ENCODE measurements around the gene LRRC26.
"Not testable (repeated sequence)": the region's sequence is repeated elsewhere in the genome, so short reads cannot be mapped to it uniquely, and the experiment has no call there.

The LRRC26 gene

DNA sequence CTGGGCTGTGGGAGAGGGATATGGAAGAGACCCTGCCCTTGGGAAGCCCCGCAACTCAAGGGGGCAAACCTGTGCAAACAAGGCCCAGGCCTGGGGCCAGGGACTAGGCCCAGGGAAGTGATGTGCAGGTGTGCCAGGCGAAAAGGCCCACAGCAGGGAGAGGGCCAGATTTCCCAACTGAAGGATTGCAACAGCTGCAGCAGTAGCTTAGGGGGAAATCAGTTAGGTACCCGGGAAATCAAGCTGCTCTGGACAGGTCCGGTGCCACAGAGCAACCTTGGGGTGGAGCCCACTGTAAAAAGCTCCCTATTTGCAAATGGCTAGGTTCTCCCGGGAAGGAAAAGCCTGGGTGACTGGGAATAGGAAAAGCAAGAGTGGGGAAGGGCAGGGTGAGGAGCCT is 20.5 kb downstream of the LRRC26 start:
- no peak for DNase-seq

DNA sequence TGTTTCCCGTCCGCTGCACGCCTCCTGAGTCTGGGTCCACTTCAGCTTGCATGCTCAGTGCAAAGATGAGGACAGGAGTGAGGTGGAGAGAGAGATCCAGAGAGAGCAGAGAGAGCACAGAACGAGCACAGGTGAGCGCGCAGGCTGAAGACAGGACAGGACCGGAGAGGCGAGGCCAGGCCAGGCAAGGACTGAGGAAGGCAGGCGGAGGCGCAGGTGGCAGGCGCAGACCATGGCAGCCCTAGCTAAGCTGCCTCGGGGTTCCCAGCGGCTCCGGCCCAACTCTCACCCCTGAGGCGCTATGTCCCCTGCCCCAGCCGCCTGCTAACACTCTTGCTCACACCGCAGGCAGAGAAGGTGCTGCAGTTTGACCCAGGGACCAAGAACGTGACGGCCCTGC is 21.2 kb downstream of the LRRC26 start:
- DNase-seq, result no peak

DNA sequence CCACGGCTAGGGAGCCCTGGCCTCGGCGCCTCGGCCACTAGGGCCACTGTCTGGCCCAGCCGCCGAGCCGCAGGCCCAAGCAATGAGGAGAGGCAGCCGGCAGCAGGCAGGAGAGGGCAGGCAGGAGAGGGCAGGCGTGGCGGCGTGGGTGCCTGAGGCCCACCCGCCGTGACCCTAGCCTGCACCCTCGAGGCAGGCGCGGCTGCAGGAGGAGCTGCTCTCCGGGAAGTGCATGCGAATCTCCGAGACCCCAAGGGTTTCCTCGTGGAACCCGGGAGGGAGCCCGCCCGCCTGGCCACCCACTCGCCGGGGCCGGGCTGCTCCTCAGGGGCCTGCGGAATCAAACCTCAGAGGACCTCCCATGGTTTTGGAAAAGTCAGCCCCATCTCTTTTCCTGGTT is 21.6 kb downstream of the LRRC26 start:
- no peak for DNase-seq

DNA sequence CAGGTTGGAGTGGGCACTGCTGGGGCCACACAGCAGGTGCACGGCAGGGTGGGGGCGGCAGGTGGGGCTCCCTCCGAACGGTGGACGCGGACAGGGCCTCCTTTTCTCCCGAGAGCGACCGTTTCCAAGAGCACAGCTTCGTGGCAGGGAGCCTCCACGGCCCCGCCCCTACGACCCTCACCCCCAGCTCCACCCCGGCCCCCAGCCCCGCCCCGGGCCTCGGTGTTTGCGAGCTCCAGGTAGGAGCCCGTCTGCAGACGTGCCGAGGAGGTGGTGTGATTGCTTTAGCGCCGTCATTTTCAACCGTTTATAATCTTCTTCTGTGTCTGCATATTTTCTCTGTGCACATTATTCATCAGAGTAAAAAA is 22.1 kb downstream of the LRRC26 start:
- no peak for DNase-seq

DNA sequence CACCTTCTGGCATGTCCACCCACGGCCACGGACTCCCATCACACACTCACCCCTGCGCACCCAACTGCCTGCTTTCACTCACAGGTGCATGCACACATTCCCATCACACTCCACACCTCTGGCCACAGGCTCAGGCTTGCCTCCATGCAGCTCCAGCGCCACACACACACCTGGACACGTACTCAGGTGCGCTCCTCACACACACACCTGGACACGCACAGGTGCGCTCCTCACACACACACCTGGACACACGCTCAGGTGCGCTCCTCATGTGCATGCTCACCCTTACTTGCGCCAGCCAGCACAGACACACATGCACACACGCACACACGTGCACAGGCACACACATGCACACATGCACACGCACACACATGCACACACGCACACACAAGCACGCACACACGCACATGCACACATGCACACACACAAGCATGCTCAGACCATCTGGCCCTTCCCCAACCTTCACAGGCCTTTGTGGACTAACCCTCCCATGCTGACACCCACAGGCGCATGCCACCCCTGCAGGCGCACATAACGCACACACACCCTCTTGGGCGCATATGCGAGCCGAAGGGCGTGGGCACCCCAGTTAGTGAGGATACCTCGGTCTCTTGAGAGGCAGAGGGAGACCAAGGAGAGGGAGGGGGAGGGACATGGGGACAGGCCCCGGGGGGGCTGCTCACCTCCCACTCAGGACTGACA is 22.6 kb downstream of the LRRC26 start:
- no peak for DNase-seq

DNA sequence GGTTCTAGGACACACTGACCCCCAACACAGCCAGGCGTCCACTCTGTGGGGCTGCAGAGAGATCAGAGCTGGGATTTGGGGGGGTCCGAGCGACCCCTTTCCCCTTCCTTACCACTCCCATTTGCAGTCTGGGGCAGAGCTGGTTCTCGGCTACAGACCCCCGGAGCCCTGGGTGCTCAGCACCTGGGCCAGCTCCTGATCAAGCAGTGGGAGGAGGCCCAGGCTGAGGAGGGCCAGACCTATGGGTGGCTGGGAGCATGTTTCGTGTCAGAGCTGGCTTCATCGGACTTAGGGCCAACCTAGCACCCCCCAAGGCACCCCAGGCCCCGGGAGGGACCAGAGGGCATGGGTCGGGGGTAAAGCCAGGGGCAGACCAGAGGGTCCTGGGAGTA is 23.3 kb downstream of the LRRC26 start:
- no peak for DNase-seq

DNA sequence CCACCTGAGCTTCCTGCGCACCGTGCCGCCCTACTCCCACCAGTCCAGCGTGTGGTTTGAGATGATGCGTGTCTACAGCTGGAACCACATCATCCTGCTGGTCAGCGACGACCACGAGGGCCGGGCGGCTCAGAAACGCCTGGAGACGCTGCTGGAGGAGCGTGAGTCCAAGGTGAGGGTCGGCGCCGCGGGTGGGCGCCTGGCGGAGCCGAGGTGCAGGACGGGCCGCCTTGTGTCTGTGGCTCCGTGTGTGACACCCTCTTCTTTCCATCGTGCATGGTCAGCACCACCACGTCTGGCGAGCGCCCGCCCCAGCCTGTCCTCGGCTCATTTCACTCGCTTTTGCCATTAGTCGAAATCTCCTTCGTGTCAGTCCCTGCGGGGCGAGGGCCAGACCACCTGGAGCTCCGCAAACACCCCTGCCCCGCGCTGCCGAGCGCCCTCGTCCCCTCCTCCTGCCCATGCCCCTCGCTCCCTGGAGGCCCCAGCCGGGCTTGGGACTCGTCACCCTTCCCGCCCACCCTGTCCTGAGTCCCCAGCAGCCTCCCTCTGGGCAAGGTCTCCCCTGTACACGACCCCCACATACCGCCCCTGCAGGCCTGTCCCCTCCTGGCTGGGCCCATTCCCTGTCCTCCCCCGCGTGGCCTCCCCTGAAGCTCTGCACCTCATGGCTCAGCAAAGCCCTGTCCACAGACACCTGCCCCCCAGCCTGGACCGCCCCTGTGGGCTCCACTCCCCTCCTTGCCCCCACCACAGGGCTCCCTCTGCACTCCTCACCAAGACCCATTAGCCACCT is 23.9 kb downstream of the LRRC26 start:
- DNase-seq, result no peak

DNA sequence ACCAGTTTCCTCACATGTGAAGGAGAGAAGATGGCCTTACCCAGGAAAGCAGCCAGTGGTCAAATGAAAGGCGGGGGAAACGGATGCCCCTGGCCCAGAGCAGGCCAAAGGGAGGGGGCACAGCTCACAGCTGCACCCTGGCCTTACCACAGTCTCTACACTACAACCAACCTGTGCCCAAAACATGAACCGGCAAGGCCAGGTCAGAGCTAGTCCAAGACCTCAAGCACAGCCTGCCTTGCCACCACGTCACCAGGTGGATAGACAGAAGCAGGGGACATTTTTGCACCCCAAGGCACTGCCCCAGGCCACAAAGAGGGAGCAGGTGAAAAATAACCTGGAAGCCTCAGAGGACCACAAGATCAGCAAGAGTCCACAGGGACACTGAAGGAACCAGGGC is 26.4 kb downstream of the LRRC26 start:
- no peak for DNase-seq

DNA sequence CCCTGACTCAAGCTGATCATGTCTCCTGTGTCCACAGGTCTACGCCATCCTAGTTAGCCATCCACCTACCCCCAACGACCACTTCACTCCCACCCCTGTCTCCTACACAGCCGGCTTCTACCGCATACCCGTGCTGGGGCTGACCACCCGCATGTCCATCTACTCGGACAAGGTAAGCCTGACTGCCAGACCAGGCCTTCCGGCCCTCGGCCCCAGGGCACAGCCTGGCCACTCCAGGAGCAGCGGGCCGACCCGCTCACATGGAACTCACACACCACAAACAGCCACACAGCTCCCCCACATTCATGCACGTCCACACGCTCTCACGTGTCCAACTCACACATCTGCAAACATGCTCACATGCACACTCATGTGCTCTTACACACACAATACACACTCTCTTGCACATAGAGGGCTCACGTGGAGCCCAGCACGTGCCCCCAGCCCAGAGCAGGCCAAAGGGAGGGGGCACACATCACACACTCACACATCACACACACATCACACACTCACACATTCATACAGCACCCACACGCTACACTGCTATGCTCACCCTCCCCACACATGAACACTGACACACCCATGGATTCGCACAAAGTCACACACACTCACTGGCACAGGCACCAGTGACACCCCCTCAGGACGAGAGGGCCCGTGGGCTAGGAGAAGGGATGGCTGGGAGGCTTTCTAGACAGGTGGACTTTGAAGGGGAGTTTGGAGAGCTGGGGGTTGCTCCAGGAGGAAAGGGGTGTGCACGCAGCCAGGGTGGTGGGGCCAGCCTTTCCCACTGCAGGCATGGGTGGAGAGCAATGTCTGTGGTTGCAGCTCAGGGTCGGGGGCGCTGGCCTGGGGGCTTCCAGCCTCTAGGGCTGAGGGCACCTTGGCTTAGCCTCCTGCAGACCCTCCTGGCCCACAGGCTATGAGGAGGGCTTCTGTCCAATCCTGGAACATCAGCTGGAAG is 27.6 kb downstream of the LRRC26 start:
- DNase-seq, result no peak

DNA sequence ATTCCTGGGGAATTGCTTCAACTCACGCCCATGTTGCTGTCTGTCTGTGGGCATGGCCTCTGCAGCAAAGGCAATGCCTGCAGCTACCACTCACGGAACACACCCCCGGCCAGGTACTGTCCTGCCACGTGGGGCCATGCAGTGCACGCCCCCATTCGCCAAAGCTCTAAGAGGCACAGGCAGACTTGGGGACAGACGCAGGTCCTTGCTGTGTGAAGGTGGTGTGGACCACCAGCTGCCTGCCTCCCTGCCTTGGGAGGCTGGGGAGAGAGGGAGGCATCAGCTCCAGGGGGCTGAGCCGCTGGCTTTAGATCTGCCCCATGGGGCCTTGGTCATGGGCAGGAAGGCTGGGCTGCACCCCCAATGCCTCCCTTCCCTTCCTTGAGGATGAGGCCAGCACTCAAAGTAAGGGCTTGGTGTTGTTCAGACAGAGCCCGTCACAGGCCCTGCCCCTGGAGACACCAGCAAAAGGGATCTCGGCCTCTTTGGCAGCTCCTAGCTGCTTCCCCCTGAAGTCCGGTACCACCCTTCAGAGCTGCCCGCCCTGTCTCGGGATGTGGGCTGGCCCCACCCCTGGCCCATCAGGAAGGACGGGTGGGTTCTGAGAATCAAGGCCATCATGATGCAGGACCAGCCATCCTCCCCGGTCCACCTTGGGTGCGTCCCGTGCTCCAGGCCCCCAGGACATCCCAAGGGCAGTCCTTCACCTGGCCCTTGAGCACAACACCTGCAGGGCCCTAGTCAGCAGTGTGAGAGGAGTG is 28.6 kb downstream of the LRRC26 start:
- no peak for DNase-seq

DNA sequence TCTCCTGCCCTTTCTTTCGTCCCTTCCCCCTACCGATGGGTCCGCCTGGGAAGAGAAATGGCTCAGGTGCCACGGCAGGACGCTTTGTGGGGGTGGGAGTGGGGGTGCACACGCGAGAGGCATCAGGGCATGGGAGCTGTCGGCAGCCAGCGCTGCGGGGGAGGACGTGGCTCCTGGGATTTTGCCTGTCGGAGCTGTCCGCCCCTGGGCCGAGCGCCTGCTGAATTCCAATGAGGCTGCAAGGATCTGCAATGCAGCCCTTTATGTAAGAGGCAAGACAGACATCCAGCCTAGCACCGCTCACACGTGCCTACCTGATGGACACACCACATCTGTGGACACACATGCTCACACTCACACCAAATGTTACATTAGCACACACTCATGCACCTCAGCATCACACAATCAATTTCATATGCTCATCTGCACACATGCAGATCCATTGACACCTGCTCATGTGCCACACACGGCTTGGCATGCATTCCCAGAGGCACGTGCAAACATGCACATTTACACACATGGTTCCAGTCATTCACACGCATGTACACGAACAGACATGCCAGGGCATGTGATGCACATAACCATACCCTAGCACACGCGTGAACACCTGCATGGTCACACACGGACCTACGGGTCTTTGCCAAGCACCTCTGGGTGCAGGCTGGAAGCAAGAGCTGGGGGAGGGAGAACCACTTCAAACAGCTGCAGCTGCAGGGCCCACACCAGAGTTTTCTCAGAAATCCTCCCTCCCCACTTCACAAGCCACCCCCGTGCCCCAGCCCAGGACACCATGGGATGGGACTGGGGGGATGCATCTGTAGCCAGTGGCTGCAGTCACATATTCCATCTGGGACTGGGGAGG is 29.5 kb downstream of the LRRC26 start:
- DNase-seq, result no peak

DNA sequence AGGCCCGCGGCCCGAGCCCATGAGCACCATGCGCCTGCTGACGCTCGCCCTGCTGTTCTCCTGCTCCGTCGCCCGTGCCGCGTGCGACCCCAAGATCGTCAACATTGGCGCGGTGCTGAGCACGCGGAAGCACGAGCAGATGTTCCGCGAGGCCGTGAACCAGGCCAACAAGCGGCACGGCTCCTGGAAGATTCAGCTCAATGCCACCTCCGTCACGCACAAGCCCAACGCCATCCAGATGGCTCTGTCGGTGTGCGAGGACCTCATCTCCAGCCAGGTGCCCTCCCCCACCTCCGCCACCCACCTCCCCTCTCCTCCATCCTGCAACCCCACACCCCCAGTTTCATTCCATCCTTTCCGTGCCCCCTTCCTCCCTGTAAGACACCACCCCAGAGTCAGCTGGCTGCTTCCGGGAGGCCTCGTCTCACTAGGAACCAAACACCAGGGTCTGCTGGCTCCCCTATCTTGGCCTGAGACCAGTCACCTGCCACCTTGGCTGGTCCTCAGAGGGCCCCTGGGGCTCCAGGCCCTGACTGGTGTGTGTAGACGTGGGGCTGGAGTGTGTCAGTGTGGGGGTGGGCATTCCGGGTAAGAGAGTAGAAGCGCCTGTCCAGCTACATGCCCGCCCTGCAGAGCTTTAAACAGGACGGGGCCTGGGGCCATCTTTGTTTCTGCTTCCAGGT is 30.2 kb downstream of the LRRC26 start:
- DNase-seq, result no peak

DNA sequence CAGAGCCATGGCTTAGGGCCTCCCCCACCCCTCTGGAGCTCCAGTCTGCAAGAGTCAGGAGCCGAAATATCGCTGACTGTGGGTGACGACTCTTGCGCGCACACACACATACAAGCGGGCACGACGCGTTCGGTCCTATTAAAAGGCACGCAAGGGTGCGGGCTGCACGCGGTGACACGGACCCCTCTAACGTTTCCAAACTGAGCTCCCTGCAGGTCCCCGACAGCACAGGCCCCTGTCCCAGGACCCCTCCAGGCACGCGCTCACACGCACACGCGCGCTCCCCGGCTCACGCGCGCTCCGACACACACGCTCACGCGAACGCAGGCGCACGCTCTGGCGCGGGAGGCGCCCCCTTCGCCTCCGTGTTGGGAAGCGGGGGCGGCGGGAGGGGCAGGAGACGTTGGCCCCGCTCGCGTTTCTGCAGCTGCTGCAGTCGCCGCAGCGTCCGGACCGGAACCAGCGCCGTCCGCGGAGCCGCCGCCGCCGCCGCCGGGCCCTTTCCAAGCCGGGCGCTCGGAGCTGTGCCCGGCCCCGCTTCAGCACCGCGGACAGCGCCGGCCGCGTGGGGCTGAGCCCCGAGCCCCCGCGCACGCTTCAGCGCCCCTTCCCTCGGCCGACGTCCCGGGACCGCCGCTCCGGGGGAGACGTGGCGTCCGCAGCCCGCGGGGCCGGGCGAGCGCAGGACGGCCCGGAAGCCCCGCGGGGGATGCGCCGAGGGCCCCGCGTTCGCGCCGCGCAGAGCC is 31.0 kb downstream of the LRRC26 start, which contains the start of gene GRIN1:
TSS of gene GRIN1 (plus strand) at position 433 of the 746 bp plus-strand sequence. CDS start 333 bp downstream, outside the sequence.
- DNase-seq, result no peak

DNA sequence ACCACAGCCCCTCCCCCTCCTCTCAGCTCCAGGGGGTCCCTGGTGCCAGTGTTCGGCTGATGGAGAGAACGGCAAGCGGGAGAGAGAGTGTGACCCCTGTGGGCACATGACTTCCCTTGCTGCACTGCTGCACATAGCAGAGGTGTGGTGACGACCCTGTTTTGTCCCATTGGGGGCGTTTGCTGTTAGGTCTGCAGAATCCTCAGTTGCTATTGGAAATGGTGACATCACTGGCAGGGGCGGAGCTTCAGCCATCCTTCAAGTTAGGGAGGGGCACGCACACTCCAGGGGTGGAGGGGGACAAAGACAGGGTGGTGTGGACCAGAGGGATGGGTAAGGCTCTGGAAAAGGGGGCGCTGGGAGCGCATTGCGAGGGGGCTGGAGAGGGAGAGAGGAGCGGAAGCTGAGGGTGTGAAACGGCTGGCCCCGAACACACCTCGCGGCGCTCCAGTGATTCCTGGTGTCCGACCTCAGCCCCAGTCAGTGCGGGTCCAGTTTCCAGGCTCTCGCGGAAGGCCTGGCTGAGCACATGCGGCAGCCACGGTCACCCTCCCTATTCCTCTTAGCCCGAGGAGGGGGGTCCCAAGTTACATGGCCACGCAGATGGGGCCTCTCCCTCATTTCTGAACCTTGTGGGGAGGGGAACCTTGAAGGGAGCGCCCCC is 31.7 kb downstream of the LRRC26 start:
- no peak for DNase-seq

DNA sequence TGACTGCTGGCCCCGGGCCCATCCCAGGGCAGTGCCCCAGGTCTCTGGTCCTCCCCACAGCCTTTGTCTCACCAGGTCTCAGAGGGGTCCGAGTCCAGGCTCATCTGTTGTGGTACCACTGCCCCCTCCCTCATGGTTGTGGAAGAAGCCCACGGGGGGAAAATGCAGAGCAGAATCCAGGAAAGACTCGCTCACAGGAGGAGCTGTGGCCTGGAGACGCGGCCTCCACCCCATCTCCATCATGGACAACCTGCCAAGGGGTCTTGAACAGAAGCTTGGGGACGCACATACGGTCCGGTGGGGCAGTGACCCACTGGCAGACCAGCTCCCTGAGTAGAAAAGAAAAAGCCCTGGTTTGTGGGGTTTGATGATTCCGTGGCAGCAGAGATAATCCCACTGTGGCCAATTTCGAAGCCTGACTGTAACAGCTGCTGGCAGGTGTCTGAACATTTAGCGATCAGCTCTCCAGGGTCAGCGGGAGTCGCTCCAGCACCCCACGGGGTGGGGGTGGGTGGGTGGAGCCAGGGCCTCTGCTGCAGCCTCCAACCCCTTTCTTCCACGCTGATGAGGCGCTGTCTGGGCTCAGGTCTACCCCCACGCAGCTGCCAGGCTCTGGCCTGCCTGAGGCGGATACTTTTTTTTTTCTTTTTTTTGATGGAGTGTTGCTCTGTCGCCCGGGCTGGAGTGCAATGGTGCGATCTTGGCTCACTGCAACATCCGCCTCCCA is 32.8 kb downstream of the LRRC26 start:
- no peak for DNase-seq

DNA sequence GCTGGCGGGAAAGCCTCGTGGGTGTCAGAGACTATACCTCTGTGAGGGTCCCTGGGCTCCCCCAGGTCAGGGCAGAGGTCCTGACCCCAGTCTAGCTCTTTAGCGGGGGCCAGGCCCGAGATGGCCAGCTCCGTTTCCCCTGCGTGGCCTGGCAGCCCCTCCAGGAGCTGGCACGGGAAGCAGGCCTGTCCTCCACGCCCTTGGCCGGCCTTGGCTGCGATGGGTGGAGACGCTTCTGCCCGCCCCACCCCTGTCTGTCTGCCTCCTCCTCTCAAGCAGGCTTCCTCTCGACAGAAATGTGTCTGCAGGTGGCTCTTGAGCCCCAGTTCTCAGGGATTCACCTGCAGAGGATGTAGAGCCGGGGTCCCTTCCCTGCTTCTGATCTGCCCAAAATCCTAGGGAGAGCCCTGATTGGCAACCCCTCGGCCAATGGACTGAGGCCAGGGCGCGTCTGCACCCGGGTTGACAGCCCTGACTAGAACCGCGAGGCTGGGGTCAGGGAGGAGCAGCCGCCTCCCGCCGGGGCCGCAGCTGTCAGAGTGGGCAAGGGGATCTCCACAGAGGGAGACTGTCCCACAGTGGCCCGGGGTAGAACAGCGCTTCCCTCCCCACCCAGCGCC is 33.5 kb downstream of the LRRC26 start:
- DNase-seq, result no peak

DNA sequence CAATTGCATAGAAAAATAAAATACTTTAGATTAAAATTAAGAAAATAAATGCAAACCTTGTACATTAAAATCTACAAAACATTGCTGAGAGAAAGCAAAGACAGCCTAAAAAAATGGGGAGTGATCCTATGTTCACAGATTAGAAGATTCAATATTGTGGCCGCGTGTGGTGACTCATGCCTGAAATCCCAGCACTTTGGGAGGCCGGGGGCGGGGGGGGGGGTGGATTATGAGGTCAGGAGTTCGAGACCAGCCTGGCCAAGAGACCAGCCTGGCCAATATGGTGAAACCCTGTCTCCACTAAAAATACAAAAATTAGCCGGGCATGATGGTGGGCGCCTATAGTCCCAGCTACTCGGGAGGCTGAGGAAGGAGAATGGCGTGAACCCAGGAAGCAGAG is 34.7 kb downstream of the LRRC26 start:
- DNase-seq, result not testable (repeated sequence)

DNA sequence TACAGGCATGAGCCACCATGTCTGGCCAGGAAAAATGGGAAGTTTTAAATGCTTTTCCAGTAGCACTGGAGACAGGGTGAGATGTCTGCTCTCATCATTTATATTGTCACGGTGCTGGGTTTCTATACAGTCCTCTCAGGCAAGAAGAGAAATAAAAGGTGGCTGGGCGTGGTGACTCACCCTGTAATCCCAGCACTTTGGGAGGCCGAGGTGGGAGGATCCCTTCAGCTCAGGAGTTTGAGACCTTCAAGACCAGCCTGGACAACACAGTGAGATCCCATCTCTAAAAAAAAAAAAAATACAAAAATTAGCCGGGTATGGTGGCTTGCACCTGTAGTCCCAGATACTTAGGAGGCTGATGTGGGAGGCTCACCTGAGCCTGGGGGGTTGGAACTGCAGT is 35.7 kb downstream of the LRRC26 start:
- DNase-seq, result no peak

Data from NCI-H1105 (cell line).